MM.1S (cell line): ENCODE results near the gene PRAMEF20.

Experiments
- DNase-seq: peaks from one replicate; pipeline ENCODE4 v3.0.0-alpha.2; 2015
- H2AFZ ChIP-seq: fragments of 300-600 bp; sonication (generic); 2 replicates; pipeline ENCODE4 v1.6.0; 2016; ENCODE audit warnings: antibody characterized with exemption, low read length
- H3F3A ChIP-seq: fragments of 300-600 bp; sonication (generic); 2 replicates; pipeline ENCODE4 v1.6.1; 2016; ENCODE audit warnings: mild to moderate bottlenecking, antibody characterized with exemption, low read length, moderate library complexity, mixed read lengths; ENCODE audit not compliant: insufficient read depth
- H3K27ac ChIP-seq: fragments of 300-600 bp; sonication (generic); 2 replicates; pipeline ENCODE4 v1.5.1; 2016; ENCODE audit warnings: mild to moderate bottlenecking, low read length
- H3K27me3 ChIP-seq: fragments of 300-600 bp; sonication (generic); replicated peaks from 2 replicates; pipeline ENCODE4 v1.6.0; 2016; ENCODE audit warnings: low read length; ENCODE audit not compliant: insufficient read depth
- H3K36me3 ChIP-seq: fragments of 300-600 bp; sonication (generic); replicated peaks from 2 replicates; pipeline ENCODE4 v1.6.1; 2016; ENCODE audit warnings: mild to moderate bottlenecking, low read length, mixed read lengths; ENCODE audit not compliant: insufficient read depth
- H3K4me1 ChIP-seq: fragments of 300-600 bp; sonication (generic); 2 replicates; pipeline ENCODE4 v1.6.1; 2016; ENCODE audit warnings: low read length, mixed read lengths
- H3K4me2 ChIP-seq: fragments of 300-600 bp; sonication (generic); 2 replicates; pipeline ENCODE4 v1.6.0; 2016; ENCODE audit warnings: low read depth, low read length
- H3K4me3 ChIP-seq: fragments of 300-600 bp; sonication (generic); 2 replicates; pipeline ENCODE4 v1.5.1; 2016; ENCODE audit warnings: low read length, mixed read lengths
- H3K79me2 ChIP-seq: fragments of 300-600 bp; sonication (generic); 2 replicates; pipeline ENCODE4 v1.6.1; 2016; ENCODE audit warnings: mixed run types, low read length, mixed read lengths
- H3K9ac ChIP-seq: fragments of 300-600 bp; sonication (generic); 2 replicates; pipeline ENCODE4 v1.6.1; 2016; ENCODE audit warnings: low read length, mixed read lengths
- H3K9me2 ChIP-seq: fragments of 300-600 bp; sonication (generic); replicated peaks from 2 replicates; pipeline ENCODE4 v1.6.1; 2016; ENCODE audit warnings: mild to moderate bottlenecking, low read length, mixed read lengths; ENCODE audit not compliant: insufficient read depth
- H3K9me3 ChIP-seq: fragments of 300-600 bp; sonication (generic); replicated peaks from 2 replicates; pipeline ENCODE4 v1.6.1; 2016; ENCODE audit warnings: mild to moderate bottlenecking, low read length, mixed read lengths; ENCODE audit not compliant: insufficient read depth
- H4K20me1 ChIP-seq: fragments of 300-600 bp; sonication (generic); 2 replicates; pipeline ENCODE4 v1.6.1; 2016; ENCODE audit warnings: mild to moderate bottlenecking, low read length, moderate library complexity, mixed read lengths; ENCODE audit not compliant: insufficient read depth
- CTCF ChIP-seq: fragments of 300-600 bp; sonication (generic); IDR thresholded peaks from 2 replicates; pipeline ENCODE4 v1.5.1; 2016; ENCODE audit warnings: antibody characterized with exemption, low read length, mixed read lengths
- EZH2 ChIP-seq: fragments of 300-600 bp; sonication (generic); optimal IDR thresholded peaks from 2 replicates; pipeline ENCODE3; 2017; ENCODE audit warnings: low read depth, mild to moderate bottlenecking, antibody characterized with exemption, low read length, mixed read lengths
- EZH2phosphoT487 ChIP-seq: fragments of 300-600 bp; sonication (generic); IDR thresholded peaks from 2 replicates; pipeline ENCODE4 v1.6.1; 2018; ENCODE audit warnings: antibody characterized with exemption, low read length

PRAMEF20 gene

DNA sequence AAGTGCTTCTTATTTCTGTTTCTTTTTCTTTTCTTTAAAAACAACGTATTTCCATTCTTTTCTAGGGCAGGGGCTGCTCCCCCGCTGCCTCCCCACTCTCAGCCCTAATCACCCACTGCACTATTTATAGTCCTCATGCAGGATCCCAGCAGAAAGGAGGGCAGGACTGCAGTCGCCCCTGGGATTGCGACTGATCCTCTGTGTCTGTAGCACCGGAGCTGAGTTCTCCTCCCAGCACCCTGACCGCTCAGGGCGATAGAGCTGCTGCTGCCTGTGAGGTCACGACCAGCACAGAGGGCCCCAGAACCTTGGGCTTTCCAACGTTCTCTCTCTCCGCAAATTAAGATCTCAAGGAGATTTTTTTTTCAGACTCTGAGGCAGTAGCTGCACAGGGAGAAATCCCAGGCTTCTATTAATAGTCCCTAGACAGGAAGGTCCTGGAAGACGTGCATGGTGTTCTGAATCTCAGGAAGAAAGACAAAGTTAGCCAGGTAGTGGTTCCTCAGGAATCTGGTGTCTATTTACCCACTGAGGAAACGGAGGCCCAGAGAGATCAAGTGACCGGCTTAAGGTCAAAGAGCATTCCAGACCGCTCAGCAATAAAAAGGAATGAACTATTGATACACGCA, 46.8 kb downstream of the PRAMEF20 start:
- H3F3A ChIP-seq = no peaks in the 10 kb centered on the region
- H2AFZ ChIP-seq = no peak overlapping the region
- no peak overlapping the region for H3K4me2 ChIP-seq
- no peak for TF ChIP-seq EZH2phosphoT487
- TF ChIP-seq CTCF = no peak
- no peak for TF ChIP-seq EZH2
- H3K27ac ChIP-seq = no peak overlapping the region
- H3K79me2 ChIP-seq = no peaks in the 10 kb centered on the region
- H3K36me3 ChIP-seq = no peaks in the 10 kb centered on the region
- H4K20me1 ChIP-seq = no peaks in the 10 kb centered on the region
- H3K9me2 ChIP-seq = no peaks in the 10 kb centered on the region
- no peak overlapping the region for H3K9ac ChIP-seq
- DNase-seq = no peak
- H3K9me3 ChIP-seq = no peaks in the 10 kb centered on the region
- no peaks in the 10 kb centered on the region for H3K27me3 ChIP-seq
- H3K4me1 ChIP-seq = no peaks in the 10 kb centered on the region
- no peak overlapping the region for H3K4me3 ChIP-seq

GRCh38 chr1:13461977-13462376, 51.7 kb downstream of the PRAMEF20 start:
- H3K9ac ChIP-seq = no peak overlapping the region
- H3K4me1 ChIP-seq = no peaks in the 10 kb centered on the region
- H3K27me3 ChIP-seq = no peaks in the 10 kb centered on the region
- no peaks in the 10 kb centered on the region for H3K9me2 ChIP-seq
- H3K79me2 ChIP-seq = no peaks in the 10 kb centered on the region
- TF ChIP-seq EZH2phosphoT487 (no peak), EZH2 (no peak)
- H3F3A ChIP-seq = no peaks in the 10 kb centered on the region
- no peak for DNase-seq
- H3K27ac ChIP-seq = no peak overlapping the region
- H3K9me3 ChIP-seq = no peaks in the 10 kb centered on the region
- H3K4me2 ChIP-seq = no peak overlapping the region
- no peaks in the 10 kb centered on the region for H3K36me3 ChIP-seq
- no peak overlapping the region for H2AFZ ChIP-seq
- H4K20me1 ChIP-seq = no peaks in the 10 kb centered on the region
- H3K4me3 ChIP-seq = no peak overlapping the region

- no peaks in the 10 kb centered on the region for H3K9me3 ChIP-seq
- H3K79me2 ChIP-seq = no peaks in the 10 kb centered on the region
- H3K4me2 ChIP-seq = no peak overlapping the region
- H4K20me1 ChIP-seq = no peaks in the 10 kb centered on the region
- no peak overlapping the region for H3K9ac ChIP-seq
- no peak overlapping the region for H3K27ac ChIP-seq
- H3K27me3 ChIP-seq = no peaks in the 10 kb centered on the region
- H2AFZ ChIP-seq = no peak overlapping the region
- no peaks in the 10 kb centered on the region for H3K9me2 ChIP-seq
- no peaks in the 10 kb centered on the region for H3K4me1 ChIP-seq
- TF ChIP-seq EZH2 = no peak
- no peak for TF ChIP-seq EZH2phosphoT487
- TF ChIP-seq CTCF = no peak
- H3F3A ChIP-seq = no peaks in the 10 kb centered on the region
- H3K36me3 ChIP-seq = no peaks in the 10 kb centered on the region
- DNase-seq = no peak
- no peak overlapping the region for H3K4me3 ChIP-seq
Measured at GRCh38 chr1:13462682-13463081, 52.4 kb downstream of the PRAMEF20 start.

GRCh38 chr1:13465515-13465914, 55.3 kb downstream of the PRAMEF20 start:
- Histone ChIP-seq H3K4me2 (no peak overlapping the region), H3K36me3 (no peaks in the 10 kb centered on the region), H3K9me3 (no peaks in the 10 kb centered on the region), H3K27me3 (no peaks in the 10 kb centered on the region), H3K79me2 (no peaks in the 10 kb centered on the region), H3K9me2 (no peaks in the 10 kb centered on the region), H4K20me1 (no peaks in the 10 kb centered on the region), H3K4me1 (0 out of 2 replicates have a peak, but pooled peaks cover 4% of the 10 kb centered on the region), H3F3A (no peaks in the 10 kb centered on the region), H3K27ac (no peak overlapping the region), H3K9ac (no peak overlapping the region), H3K4me3 (no peak overlapping the region), H2AFZ (no peak overlapping the region)
- TF ChIP-seq EZH2phosphoT487 (no peak), EZH2 (no peak), CTCF (no peak)
- no peak for DNase-seq
